Measurements from ENCODE around the gene AKAP11.
"Not testable (repeated sequence)": the region's sequence is repeated elsewhere in the genome, so short reads cannot be mapped to it uniquely, and the experiment has no call there.

Gene AKAP11, protein sequence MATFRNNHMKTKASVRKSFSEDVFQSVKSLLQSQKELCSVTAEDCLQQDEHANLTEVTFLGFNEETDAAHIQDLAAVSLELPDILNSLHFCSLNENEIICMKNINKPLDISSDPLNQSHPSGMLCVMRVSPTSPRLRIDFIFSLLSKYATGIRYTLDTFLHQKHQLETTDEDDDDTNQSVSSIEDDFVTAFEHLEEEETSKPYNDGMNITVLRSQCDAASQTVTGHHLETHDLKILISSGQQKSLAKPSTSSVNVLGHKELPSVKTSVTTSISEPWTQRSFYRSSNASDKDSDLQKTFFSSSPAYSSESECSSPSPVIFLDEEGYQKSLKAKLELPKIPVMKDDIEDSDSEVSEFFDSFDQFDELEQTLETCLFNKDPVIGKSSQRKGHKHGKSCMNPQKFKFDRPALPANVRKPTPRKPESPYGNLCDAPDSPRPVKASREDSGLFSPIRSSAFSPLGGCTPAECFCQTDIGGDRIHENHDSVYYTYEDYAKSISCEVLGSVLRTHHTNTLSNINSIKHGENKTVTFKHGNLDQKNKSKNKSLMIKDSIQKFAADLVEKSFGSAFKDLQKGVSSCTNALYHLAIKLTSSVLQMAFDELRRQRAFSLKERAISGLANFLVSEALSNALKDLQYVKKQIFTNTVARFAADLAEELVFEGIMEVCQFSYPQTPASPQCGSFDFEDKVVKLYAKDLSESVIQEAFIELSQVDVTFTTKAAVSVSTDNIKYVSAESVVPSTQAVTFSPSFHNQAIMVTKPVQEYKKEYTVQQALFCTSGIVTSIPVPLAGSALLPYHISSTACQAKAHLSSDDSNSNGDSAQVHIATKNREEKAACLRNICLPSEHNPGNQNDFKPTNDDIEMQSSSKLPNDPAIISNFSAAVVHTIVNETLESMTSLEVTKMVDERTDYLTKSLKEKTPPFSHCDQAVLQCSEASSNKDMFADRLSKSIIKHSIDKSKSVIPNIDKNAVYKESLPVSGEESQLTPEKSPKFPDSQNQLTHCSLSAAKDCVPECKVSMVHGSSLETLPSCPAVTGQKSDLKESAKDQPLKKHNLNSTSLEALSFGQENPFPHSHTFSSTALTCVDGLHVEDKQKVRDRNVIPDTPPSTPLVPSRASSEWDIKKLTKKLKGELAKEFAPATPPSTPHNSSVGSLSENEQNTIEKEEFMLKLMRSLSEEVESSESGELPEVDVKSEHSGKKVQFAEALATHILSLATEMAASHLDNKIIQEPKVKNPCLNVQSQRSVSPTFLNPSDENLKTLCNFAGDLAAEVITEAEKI (N-terminal part only)

GRCh38 chr13:42272115-42272803 is at the start of gene AKAP11:
AKAP11 (plus strand) TSS chr13:42272152; CDS start chr13:42286349, 14,197 bp downstream.
- peak; percentile 81 for DNase-seq

DNA sequence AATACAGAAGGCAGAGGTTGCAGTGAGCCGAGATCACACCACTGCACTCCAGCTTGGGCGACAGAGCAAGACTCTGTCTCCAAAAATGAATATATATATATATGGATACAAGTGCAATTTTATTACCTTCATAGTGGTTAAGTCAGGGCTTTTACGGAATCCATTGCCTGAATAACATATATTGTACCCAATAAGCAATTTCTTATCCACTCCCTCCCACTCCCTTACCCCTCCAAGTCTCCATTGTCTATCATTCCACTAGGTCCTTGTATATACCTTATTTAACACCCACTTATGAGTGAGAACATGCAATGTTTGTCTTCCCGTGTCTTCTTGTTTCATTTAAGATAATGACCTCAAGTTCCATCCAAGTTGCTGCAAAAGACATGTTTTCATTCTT is 48.3 kb upstream of the AKAP11 start:
- DNase-seq: no peak

GRCh38 chr13:42225051-42225450 is 46.9 kb upstream of the AKAP11 start:
- no peak for DNase-seq

GRCh38 chr13:42226759-42227158 is 45.2 kb upstream of the AKAP11 start:
- not testable (repeated sequence) for DNase-seq

DNA sequence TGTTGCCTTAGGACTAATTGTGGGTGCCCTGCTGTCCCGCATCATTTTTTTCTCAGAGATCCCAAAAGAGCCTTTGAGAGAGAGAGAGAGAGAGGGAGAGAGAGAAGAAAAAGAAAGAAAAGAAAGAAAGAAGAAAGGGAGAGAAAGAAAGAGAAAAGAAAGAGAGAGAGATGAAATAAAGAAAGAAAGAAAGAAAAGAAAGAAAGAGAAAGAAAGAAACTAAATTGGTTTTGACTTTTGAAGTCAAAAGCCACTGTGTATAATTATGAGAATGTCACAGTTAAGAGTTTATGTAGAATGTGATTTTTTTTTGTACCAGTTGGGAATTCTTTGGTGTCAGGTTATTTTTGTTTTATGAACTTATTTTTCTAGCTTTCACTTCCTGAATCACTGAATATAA is 43.4 kb upstream of the AKAP11 start:
- no peak for DNase-seq

- DNase-seq: no peak
These were observed 42.7 kb upstream of the AKAP11 start for GRCh38 chr13:42229287-42229686.

DNA sequence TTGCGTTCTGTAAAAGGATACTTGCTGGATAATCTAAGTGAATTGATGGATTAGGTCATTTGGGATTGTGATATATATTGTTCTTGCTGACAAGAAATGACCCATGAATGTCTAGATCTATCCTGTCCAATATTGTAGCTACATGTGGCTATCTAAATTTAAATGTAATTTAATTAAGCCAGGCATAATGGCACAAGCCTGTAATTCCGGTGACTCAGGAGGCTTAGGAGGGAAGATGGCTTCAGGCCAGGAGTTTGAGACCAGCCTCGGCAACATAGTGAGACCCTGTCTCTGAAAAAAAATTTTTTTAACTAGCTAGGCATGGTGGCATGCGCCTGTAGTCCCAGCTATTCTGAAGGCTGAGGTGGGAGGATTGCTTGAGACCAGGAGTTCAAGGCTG is 39.3 kb upstream of the AKAP11 start:
- DNase-seq: peak; percentile 22

DNA sequence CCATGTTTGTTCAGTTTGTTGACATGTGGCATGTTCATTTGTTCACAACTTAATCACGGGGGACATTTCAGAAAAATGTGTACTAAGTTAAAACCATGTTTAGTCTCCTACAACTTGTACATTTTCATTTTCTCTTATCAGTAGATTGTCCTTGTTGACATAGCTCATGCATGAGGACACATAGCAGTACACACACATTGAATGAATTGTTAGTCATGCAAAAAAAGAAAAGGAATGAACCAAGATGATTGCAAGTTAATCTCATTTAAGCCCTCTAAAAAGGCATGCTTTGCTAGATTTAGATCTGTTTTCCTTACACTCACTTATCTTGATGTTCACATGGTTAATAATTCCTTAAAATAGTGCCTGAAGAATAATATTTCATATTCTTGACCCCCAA is 38.2 kb upstream of the AKAP11 start:
- no peak for DNase-seq

GRCh38 chr13:42239161-42239560 is 32.8 kb upstream of the AKAP11 start:
- no peak for DNase-seq

- DNase-seq: no peak
These were observed 32.3 kb upstream of the AKAP11 start for GRCh38 chr13:42239644-42240043.

GRCh38 chr13:42246541-42246940 is 25.4 kb upstream of the AKAP11 start:
- DNase-seq: no peak

DNA sequence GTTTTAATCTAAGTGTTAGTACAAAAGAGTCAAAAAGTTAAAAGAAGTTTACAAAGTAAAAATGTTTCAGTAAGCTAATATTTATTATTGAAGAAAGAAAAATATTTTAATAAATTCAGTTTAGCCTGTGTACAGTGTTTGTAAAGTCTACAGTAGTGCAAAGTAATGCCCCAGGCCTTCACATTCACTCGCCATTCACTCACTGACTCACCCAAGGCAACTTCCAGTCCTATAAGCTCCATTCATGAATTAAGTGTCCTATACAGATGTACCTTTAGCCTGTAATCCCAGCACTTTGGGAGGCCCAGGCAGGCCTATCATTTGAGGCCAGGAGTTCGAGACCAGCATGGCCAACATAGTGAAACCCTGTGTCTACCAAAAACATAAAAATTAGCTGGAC is 24.1 kb upstream of the AKAP11 start:
- DNase-seq: no peak

DNA sequence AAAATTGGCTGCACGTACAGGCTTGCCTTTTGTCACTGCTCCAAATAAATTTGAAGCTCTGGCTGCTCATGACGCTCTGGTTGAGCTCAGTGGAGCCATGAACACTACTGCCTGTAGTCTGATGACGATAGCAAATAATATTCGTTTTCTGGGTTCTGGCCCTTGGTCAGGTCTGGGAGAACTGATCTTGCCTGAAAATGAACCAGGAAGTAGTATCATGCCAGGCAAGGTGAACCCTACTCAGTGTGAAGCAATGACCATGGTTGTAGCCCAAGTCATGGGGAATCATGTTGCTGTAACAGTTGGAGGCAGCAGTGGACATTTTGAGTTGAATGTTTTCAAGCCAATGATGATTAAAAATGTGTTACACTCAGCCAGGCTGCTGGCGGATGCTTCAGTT is 16.1 kb upstream of the AKAP11 start:
- DNase-seq: no peak

DNA sequence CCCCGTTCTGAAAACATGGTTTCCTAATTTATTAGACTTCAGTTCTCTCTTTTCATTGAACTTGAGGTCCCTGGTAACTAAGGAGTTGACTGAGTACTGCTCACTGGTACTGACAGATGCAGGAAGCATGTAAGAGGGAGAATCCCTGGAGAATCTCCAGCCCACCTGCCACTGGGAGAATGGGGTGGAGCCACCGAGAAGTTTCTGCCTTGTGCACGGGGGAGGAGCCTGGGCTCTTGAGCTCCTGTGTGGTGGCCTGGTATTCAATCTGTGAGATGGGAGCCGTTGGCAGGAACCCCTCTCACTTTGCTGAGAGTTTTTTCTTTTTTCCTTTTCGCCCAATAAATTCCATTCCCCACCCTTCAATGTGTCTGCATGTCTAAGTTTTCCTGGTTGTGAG is 13.2 kb upstream of the AKAP11 start:
- DNase-seq: peak; percentile 41

GRCh38 chr13:42259515-42259914 is 12.4 kb upstream of the AKAP11 start:
- no peak for DNase-seq

DNA sequence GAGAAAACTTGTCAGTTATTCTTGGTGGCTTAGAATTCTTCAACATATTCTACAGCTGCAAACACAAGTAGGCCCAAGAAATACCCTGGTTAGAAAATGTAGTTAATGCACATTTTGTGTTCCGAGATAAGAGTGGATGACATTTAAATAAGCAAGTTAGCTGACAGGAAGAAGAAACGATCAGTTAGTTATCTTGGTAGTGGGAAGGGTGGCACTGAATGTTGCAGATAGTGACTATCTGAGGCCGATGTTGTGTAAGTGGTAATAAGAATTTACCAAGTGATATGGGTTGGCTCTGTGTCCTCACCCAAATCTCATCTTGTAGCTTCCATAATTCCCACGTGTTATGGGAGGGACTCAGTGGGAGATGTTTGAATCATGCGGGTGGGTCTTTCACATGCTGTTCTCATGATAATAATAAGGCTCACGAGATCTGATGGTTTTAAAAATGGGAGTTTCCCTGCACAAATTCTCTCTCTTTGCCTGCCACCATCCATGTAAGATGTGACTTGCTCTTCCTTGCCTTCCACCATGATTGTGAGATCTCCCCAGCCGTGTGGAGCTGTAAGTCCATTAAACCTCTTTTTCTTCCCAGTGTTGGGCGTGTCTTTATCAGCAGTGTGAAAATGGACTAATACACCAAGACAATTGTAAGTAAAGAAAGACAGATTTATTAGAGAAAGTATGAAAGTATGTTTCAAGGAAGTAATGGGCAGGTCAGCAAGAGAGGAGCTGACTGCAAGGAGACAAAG is 10.9 kb upstream of the AKAP11 start:
- DNase-seq: no peak

GRCh38 chr13:42266473-42266872 is 5.5 kb upstream of the AKAP11 start:
- DNase-seq: peak; percentile 4

GRCh38 chr13:42270160-42270856 is 1.6 kb upstream of the AKAP11 start:
- no peak for DNase-seq

- DNase-seq: no peak
These were observed 1.1 kb upstream of the AKAP11 start for GRCh38 chr13:42270857-42271215.

- DNase-seq: peak; percentile 97
These were observed 426 bp upstream of the AKAP11 start for GRCh38 chr13:42271337-42272114.
